T-helper 1 cell treated with Interleukin-12 subunit alpha and Interleukin-12 subunit beta and Interleukin-4 antibody, amounts not matched to agents 30 μg/mL and 1 μg/mL, for 36 hours (primary cell): ENCODE results near the gene STARD3.
A peak's percentile ranks its signal among the peaks of the same experiment; 100 is the strongest.
"Not testable (repeated sequence)": the region's sequence is repeated elsewhere in the genome, so short reads cannot be mapped to it uniquely, and the experiment has no call there.

Experiments used
- H3K27ac Mint-ChIP-seq: one replicate; pipeline ENCODE4 v1.8.0; 2021; ENCODE audit warnings: mild to moderate bottlenecking, mixed read lengths
- H3K27me3 Mint-ChIP-seq: one replicate; pipeline ENCODE4 v1.8.0; 2021; ENCODE audit warnings: low read depth, mixed read lengths
- H3K36me3 Mint-ChIP-seq: one replicate; pipeline ENCODE4 v1.8.0; 2021; ENCODE audit warnings: low read depth, mixed read lengths
- H3K4me1 Mint-ChIP-seq: one replicate; pipeline ENCODE4 v1.8.0; 2021; ENCODE audit warnings: low read depth, mixed read lengths
- H3K4me3 Mint-ChIP-seq: one replicate; pipeline ENCODE4 v1.8.0; 2021; ENCODE audit warnings: mild to moderate bottlenecking, moderate library complexity, mixed read lengths
- H3K9me3 Mint-ChIP-seq: one replicate; pipeline ENCODE4 v1.8.0; 2021; ENCODE audit warnings: mixed read lengths

The STARD3 gene

DNA sequence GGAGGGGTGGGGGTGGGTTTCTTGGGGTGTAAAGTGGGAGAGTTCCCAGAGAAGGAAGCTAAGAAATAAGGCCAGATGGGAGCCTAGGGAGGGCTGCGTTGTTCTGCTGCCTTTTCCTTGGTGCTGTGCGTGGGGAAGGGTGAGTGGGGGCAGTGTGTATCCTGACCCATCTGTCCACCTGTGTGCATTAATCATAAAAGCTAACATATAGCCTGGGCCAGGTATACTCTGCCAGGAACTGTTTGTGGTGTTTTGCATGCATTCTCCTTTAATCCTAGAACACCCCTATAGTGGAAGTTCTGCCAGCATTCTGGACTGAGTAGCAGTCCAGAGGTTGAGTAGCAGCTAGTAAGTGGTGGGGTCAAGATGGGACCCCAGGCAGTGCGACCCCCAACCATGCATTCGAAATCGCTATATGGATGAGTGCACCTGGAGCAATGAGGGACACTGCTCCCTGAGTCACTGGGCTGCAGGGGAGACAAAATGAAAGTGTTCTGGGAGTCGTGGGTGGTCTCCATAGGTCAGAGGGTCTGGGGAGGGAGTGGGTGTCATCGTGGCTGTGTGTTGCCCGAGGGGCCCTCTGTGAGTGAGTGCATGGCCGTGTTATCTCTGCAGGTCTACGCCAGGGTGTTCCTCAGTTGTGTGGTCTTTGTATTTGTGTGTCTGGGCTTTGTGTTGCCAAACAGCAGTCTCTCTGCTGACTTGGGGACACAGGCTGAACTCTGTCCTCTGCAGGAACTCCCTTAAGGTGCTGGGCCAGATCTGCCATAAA lies 64.3 kb downstream of the STARD3 start:
- H3K4me1 Mint-ChIP-seq, result peaks cover 12% of the 10 kb centered on the region
- no peak overlapping the region for H3K27ac Mint-ChIP-seq
- peaks cover 53% of the 10 kb centered on the region for H3K27me3 Mint-ChIP-seq
- no peaks in the 10 kb centered on the region for H3K9me3 Mint-ChIP-seq
- no peaks in the 10 kb centered on the region for H3K36me3 Mint-ChIP-seq
- H3K4me3 Mint-ChIP-seq, result no peak overlapping the region

- Mint-ChIP-seq H3K27me3 (peaks cover 53% of the 10 kb centered on the region), H3K36me3 (no peaks in the 10 kb centered on the region), H3K27ac (no peak overlapping the region), H3K4me1 (peaks cover 14% of the 10 kb centered on the region), H3K9me3 (no peaks in the 10 kb centered on the region), H3K4me3 (no peak overlapping the region)
Observed at GRCh38 chr17:39701784-39702422, 65.0 kb downstream of the STARD3 start.

DNA sequence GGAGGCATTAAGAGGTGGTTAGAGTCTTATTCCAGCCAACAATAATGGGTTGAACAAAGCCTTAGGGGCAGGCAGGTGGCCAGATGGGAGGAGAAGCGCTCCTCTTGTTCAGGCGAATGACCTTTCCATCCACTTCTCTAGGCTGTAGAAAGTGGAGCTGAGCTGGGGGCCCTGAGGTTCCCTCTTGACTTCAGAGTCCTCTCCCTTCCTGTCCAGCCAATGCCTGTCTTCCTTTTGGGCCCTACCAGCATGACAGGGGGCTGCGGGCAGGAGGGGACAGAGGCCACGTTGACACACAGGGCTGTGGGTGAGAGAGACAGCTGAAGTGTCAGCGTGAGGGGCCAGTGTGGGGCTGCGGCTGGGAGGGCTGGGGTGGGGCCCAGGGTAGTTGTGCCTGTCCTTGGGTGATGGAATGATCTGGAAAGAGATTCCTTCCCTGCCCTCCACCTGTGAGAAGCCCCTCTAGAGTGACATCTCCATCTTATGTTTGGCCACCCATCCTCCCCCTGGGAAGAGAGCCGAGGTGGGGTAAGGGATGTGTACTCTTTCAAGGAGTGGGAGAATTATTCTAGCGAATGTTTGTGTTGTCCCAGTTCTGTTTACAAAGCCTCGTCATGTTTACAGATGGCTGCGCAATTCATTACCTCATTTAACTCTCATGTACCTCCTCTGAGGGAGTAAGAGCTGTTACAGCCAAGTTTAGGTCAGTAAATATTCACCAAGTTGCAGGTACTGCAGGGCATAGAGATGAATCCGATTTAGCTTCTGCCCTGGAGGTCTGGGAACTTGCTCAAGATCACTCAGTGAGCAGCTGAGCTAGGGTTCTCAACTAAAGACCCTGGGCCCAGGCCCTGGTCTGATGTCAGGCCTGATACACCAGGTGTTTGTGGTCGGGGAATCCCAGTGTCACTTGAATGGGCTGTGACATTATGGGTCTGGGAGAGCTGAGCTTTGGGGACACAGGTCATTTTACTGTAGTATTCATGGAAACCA lies 66.3 kb downstream of the STARD3 start:
- Mint-ChIP-seq H3K4me3 (no peak overlapping the region), H3K4me1 (peaks cover 21% of the 10 kb centered on the region)

GRCh38 chr17:39703913-39704312 lies 67.0 kb downstream of the STARD3 start:
- Mint-ChIP-seq H3K27ac (no peak overlapping the region), H3K4me1 (peaks cover 21% of the 10 kb centered on the region), H3K27me3 (peaks cover 42% of the 10 kb centered on the region), H3K36me3 (no peaks in the 10 kb centered on the region), H3K4me3 (no peak overlapping the region), H3K9me3 (no peaks in the 10 kb centered on the region)

More for the DNA sequence above, 66.3 kb downstream of the STARD3 start:
- no peaks in the 10 kb centered on the region for H3K36me3 Mint-ChIP-seq
- H3K9me3 Mint-ChIP-seq, result no peaks in the 10 kb centered on the region
- H3K27ac Mint-ChIP-seq, result no peak overlapping the region
- H3K27me3 Mint-ChIP-seq, result peaks cover 45% of the 10 kb centered on the region

DNA sequence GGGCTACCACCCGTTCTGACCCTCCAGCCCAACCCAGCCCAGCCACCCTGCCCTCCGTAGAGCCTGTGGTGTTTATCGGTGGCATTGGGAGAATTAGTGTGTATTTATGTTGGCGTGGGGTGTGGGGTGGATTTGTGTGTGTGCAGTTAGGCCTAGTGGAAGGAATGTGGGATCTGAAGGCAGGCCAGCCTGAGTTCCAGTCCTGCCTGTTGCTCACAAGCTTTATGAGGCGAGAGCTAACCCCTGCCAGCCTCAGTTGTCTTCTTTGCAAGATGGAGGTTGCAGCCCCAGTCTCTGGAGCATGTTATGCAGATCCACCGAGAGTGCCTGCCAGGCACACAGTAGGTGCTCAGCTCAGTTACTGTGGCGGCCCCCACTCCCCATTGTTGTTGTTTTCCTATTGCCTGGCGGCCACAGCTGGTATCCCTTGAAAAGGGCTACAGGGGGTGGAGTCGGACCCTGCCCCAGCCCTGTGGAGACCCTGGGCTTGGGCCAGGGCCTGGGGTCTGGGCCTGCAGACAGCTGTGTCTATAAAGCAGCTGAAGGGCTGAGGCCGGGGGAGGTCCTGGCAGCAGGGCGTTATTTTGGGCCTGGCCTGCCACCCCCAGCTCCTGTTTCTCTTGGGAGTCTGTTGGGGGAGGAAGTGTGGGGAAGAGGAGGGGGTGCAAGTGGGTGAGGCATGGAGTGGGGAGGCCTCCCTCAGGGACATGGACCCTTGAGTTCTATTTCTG lies 68.0 kb downstream of the STARD3 start:
- H3K4me3 Mint-ChIP-seq, result no peak overlapping the region
- peaks cover 32% of the 10 kb centered on the region for H3K27me3 Mint-ChIP-seq
- H3K4me1 Mint-ChIP-seq, result peaks cover 18% of the 10 kb centered on the region
- H3K36me3 Mint-ChIP-seq, result no peaks in the 10 kb centered on the region
- no peak overlapping the region for H3K27ac Mint-ChIP-seq
- no peaks in the 10 kb centered on the region for H3K9me3 Mint-ChIP-seq

DNA sequence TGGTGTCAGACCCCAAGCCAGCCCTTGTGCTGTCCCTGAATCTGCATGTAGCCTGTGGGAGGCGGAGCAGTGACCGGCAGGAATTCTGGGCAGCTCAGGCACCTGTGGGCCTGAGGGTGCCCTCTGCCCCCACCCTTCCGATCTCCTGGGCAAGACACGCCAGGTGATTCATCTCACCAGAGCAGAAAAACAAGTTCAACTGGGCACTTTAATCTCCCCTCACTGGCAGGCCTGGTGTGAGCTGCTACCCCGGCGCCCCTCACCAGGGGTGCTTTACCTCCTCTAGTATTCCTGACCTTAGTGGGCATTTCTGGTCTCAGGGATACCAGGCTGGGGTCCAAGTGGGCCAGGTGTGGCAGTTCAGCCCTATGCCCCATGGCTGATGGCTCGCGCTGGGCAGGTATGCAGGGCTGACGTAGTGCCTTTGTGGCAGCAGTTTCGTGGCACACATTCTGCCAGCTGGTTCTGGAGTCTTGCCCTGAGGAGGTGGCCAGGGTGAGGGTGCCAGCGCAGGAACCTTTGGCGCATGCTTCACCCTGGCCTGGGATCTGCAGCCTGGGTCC lies 68.9 kb downstream of the STARD3 start:
- Mint-ChIP-seq H3K27ac (no peak overlapping the region), H3K9me3 (no peaks in the 10 kb centered on the region), H3K4me3 (no peak overlapping the region), H3K36me3 (no peaks in the 10 kb centered on the region), H3K27me3 (peaks cover 28% of the 10 kb centered on the region), H3K4me1 (peaks cover 16% of the 10 kb centered on the region)

- no peak overlapping the region for H3K4me3 Mint-ChIP-seq
- no peak overlapping the region for H3K27ac Mint-ChIP-seq
- peaks cover 22% of the 10 kb centered on the region for H3K27me3 Mint-ChIP-seq
- peaks cover 14% of the 10 kb centered on the region for H3K4me1 Mint-ChIP-seq
- no peaks in the 10 kb centered on the region for H3K9me3 Mint-ChIP-seq
- H3K36me3 Mint-ChIP-seq, result no peaks in the 10 kb centered on the region
Observed at GRCh38 chr17:39706383-39706782, 69.4 kb downstream of the STARD3 start.

DNA sequence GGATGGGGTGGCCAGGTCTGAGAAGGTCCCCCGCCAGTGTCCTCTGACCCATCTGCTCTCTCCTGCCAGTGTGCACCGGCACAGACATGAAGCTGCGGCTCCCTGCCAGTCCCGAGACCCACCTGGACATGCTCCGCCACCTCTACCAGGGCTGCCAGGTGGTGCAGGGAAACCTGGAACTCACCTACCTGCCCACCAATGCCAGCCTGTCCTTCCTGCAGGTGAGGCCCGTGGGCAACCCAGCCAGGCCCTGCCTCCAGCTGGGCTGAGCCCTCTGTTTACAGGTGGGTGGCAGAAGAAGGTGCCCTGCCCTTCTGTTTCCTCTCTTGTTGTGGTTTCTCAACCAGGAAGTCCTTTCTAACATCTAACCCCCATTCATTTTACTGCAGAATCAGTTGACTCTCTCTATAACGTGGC lies 70.0 kb downstream of the STARD3 start:
- Mint-ChIP-seq H3K9me3 (no peaks in the 10 kb centered on the region), H3K4me1 (peaks cover 14% of the 10 kb centered on the region), H3K27me3 (peaks cover 17% of the 10 kb centered on the region), H3K27ac (peak overlapping the region; percentile 42), H3K4me3 (no peak overlapping the region), H3K36me3 (no peaks in the 10 kb centered on the region)

DNA sequence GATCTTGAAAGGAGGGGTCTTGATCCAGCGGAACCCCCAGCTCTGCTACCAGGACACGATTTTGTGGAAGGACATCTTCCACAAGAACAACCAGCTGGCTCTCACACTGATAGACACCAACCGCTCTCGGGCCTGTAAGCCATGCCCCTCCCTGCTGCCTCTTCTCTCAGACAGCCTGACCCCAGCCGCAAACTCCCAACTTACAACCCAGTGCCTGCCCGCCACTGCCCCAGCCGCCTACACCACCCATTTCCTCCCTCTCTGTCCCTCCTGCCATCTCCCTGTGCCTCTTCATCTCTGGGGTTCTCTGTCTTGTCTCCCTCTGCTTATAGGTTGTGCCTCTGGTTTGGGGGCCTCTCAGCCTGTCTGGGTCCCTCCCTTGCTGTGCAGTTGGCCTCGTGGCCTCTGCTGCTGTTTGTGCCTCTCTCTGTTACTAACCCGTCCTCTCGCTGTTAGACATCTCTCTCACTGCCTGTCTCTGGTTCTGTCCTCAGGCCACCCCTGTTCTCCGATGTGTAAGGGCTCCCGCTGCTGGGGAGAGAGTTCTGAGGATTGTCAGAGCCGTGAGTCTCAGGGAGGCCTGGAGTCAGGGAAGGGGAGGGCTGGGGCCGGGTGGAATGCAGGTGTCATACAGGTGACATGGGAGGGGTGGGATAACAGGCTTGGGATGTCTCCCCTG lies 72.5 kb downstream of the STARD3 start:
- Mint-ChIP-seq H3K27me3 (no peaks in the 10 kb centered on the region), H3K4me1 (peaks cover 9% of the 10 kb centered on the region), H3K36me3 (no peaks in the 10 kb centered on the region), H3K9me3 (no peaks in the 10 kb centered on the region), H3K27ac (no peak overlapping the region), H3K4me3 (no peak overlapping the region)

DNA sequence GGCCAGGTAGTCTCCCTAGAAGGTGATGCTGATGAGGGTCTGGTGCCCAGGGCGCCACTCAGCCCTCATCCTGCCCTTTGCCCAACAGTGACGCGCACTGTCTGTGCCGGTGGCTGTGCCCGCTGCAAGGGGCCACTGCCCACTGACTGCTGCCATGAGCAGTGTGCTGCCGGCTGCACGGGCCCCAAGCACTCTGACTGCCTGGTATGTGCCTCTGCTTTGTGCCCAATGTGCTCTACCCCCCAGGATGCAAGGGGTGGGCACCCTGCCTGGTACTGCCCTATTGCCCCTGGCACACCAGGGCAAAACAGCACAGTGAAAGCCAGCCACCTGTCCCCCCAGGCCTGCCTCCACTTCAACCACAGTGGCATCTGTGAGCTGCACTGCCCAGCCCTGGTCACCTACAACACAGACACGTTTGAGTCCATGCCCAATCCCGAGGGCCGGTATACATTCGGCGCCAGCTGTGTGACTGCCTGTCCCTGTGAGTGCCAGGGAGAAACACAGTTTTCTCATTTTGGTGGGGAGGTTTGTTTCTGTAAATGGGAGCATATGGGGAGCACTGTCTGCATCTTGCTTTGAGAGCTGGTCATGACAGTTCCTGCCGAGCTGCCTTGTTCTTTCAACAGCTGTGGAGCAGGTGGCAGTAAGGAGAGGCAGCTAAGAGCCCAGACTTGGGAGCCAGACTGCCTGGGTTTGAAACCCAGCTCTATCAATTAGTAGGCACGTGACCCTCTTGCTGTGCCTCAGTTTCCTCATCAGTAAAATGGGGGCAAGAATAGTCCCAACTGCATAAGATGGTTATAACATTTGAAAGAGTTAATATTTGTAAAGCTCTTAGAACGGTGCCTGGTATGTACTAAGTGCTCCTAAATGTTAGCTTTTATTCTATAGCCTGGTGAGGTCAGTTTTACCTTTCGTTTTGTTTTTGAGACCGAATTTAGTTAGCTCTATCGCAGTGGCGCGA lies 73.3 kb downstream of the STARD3 start:
- H3K27me3 Mint-ChIP-seq, result no peaks in the 10 kb centered on the region
- no peaks in the 10 kb centered on the region for H3K9me3 Mint-ChIP-seq
- no peak overlapping the region for H3K4me3 Mint-ChIP-seq
- H3K4me1 Mint-ChIP-seq, result peaks cover 9% of the 10 kb centered on the region
- H3K36me3 Mint-ChIP-seq, result no peaks in the 10 kb centered on the region
- no peak overlapping the region for H3K27ac Mint-ChIP-seq

DNA sequence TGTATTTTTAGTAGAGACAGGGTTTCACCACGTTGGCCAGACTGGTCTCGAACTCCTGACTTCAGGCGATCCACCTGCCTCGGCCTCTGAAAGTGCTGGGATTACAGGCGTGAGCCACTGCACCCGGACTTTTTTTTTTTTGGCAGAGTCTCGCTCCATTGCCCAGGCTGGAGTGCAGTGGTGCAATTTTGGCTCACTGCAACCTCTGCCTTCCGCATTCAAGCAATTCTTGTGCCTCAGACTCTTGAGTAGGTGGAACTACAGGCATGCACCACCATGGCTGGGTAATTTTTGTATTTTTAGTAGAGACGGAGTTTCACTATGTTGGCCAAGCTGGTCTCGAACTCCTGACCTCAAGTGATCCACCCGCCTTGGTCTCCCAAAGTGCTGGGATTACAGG lies 74.1 kb downstream of the STARD3 start:
- H3K27me3 Mint-ChIP-seq, H3K4me1 Mint-ChIP-seq, H3K36me3 Mint-ChIP-seq, H3K27ac Mint-ChIP-seq, H3K4me3 Mint-ChIP-seq, H3K9me3 Mint-ChIP-seq: not testable (repeated sequence)

- Mint-ChIP-seq H3K27ac (no peak overlapping the region), H3K27me3 (no peaks in the 10 kb centered on the region), H3K36me3 (no peaks in the 10 kb centered on the region), H3K4me3 (no peak overlapping the region), H3K4me1 (peaks cover 7% of the 10 kb centered on the region), H3K9me3 (no peaks in the 10 kb centered on the region)
Observed at GRCh38 chr17:39711851-39712250, 74.9 kb downstream of the STARD3 start.
